ENCODE results near the gene POLD4.

DNA sequence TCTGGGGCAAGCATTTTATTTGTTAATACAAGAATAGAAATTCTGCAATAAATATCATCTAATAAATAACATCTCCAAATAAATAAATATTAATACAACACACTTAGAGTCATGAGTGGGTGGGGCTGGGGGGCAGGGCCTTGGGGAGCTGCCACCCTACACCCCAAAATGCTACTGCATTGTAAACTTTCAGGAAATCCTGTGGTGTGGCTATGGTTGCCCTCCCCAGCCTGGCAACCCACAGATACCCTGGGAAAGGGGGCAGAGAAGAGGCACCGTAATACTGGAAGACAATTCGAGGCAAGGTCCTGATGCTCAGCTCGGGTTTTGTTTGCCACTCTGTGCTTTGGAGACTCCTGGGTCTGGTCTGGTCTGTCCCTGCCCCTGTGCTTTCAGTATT lies 10.8 kb upstream of the POLD4 start:
- TF ChIP-seq EZH2 (IDR thresholded peaks at IDR 0.05; ENCODE audit: borderline replicate concordance, low read depth, low read length, severe bottlenecking), result no peak
- TF ChIP-seq, protein P1, sequence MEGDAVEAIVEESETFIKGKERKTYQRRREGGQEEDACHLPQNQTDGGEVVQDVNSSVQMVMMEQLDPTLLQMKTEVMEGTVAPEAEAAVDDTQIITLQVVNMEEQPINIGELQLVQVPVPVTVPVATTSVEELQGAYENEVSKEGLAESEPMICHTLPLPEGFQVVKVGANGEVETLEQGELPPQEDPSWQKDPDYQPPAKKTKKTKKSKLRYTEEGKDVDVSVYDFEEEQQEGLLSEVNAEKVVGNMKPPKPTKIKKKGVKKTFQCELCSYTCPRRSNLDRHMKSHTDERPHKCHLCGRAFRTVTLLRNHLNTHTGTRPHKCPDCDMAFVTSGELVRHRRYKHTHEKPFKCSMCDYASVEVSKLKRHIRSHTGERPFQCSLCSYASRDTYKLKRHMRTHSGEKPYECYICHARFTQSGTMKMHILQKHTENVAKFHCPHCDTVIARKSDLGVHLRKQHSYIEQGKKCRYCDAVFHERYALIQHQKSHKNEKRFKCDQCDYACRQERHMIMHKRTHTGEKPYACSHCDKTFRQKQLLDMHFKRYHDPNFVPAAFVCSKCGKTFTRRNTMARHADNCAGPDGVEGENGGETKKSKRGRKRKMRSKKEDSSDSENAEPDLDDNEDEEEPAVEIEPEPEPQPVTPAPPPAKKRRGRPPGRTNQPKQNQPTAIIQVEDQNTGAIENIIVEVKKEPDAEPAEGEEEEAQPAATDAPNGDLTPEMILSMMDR (IDR thresholded peaks at IDR 0.05; ENCODE audit: borderline replicate concordance, extremely low read depth, low read length, poor library complexity, severe bottlenecking), result no peak
